Hepatocyte (in vitro differentiated cells): Measurements from ENCODE around the gene ZSCAN10. TPM values are rescaled to one million over a fixed set of nuclear protein-coding genes. Genes with fewer than 3 reads are reported as not detected.
"Not testable (repeated sequence)": the region's sequence is repeated elsewhere in the genome, so short reads cannot be mapped to it uniquely, and the experiment has no call there.

Experiments used
- DNase-seq: peaks from one replicate; pipeline ENCODE4 v3.0.0-alpha.2; 2016; ENCODE audit warnings: low spot score
- H2AFZ ChIP-seq: fragments of 200-600 bp; sonication (generic); 2 replicates; pipeline ENCODE4 v1.6.0; 2016; ENCODE audit warnings: antibody characterized with exemption, mild to moderate bottlenecking
- H3K27ac ChIP-seq: fragments of 200-600 bp; sonication (generic); 2 replicates; pipeline ENCODE4 v1.5.1; 2016; ENCODE audit warnings: mild to moderate bottlenecking
- H3K27me3 ChIP-seq: fragments of 200-600 bp; sonication (generic); 2 replicates; pipeline ENCODE4 v1.6.1; 2016
- H3K36me3 ChIP-seq: fragments of 200-600 bp; sonication (generic); replicated peaks from 2 replicates; pipeline ENCODE4 v1.5.1; 2016; ENCODE audit warnings: low read depth; ENCODE audit not compliant: insufficient read depth
- H3K4me1 ChIP-seq: fragments of 200-600 bp; sonication (generic); 2 replicates; pipeline ENCODE4 v1.5.1; 2016; ENCODE audit warnings: mild to moderate bottlenecking, moderate library complexity; ENCODE audit not compliant: insufficient read depth
- H3K4me2 ChIP-seq: fragments of 200-600 bp; sonication (generic); 2 replicates; pipeline ENCODE4 v1.6.0; 2016
- H3K4me3 ChIP-seq: fragments of 200-600 bp; sonication (generic); 2 replicates; pipeline ENCODE4 v1.5.1; 2016; ENCODE audit warnings: mild to moderate bottlenecking
- H3K79me2 ChIP-seq: fragments of 200-600 bp; sonication (generic); 2 replicates; pipeline ENCODE4 v1.6.0; 2017; ENCODE audit warnings: mild to moderate bottlenecking
- H3K9me2 ChIP-seq: fragments of 200-600 bp; sonication (generic); replicated peaks from 2 replicates; pipeline ENCODE4 v1.6.0; 2017; ENCODE audit warnings: mild to moderate bottlenecking; ENCODE audit not compliant: insufficient read depth
- H3K9me3 ChIP-seq: fragments of 200-600 bp; sonication (generic); 2 replicates; pipeline ENCODE4 v1.5.1; 2016; ENCODE audit warnings: low read depth, mild to moderate bottlenecking
- H4K20me1 ChIP-seq: fragments of 200-600 bp; sonication (generic); 2 replicates; pipeline ENCODE4 v1.6.0; 2016; ENCODE audit warnings: mild to moderate bottlenecking; ENCODE audit not compliant: insufficient read depth, poor library complexity, severe bottlenecking
- EZH2 ChIP-seq: fragments of 200-600 bp; sonication (generic); IDR thresholded peaks from 2 replicates; pipeline ENCODE4 v1.6.1; 2016; ENCODE audit warnings: antibody characterized with exemption, mild to moderate bottlenecking, borderline replicate concordance
- EZH2phosphoT487 ChIP-seq: fragments of 200-600 bp; sonication (generic); IDR thresholded peaks from one replicate; pipeline ENCODE4 v1.6.1; 2018; ENCODE audit warnings: antibody characterized with exemption, mild to moderate bottlenecking, low read depth, moderate library complexity; ENCODE audit not compliant: unreplicated experiment, severe bottlenecking
- WGBS: methylation state at CpG from one replicate; pipeline ENCODE4 v1.1.6; 2016; ENCODE audit warnings: low lambda C conversion rate; ENCODE audit errors: missing lambda C conversion rate; 5-methylcytosine and 5-hydroxymethylcytosine counted together
- polyA plus RNA-seq: library from polyadenylated mRNA; unstranded; fragments of >200 nt; fragmentation: Nextera tagmentation; extraction: Ambion mirVana; gene quantifications from 2 replicates; pipeline ENCODE4 v1.2.1, GENCODE V29; 2016
- total RNA-seq: library from RNA; depleted of rRNA; stranded (reverse); fragments of >200 nt; gene quantifications from 2 replicates; pipeline ENCODE4 v1.2.3, GENCODE V29; 2014
- TF ChIP-seq, protein P1 (sequence below): fragments of 200-600 bp; sonication (generic); IDR thresholded peaks from 2 replicates; pipeline ENCODE4 v1.5.1; 2016; ENCODE audit warnings: antibody characterized with exemption, mild to moderate bottlenecking; ENCODE audit not compliant: poor library complexity

ZSCAN10 gene
- total and polyA plus RNA-seq, 2 experiments from 2014 or later, result not detected

DNA sequence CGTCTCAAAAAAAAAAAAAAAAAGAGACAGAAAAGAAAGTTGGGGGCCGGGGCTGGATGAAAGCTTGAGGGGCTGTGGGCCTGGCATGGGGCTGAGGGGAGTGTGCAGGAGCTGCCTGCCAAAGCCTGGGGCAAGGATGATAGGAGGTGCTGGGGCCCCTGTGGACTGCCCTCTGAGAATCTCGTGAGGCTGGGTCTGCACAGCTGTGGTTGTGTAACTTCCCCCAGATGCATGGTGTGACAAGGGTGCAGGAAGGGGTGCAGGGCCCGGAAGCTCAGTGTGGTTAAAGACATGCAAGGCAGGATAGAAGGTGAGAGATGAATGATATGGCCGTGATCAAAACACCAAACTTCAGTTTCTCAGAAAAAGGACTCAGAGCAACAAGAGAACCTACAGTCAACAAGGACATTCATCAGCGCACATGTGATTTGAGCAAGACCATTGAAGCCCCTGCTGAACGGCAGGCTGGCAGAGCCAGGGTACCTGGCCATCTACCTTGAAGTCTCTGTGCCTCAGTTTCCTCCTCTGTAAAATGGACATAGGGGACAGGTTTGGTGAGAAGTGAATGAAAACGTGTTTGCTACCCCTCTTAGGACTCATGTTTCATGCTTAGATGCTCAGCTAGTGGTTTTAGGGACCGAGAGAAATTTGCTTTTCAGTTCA, 24.1 kb downstream of the ZSCAN10 start:
- Histone ChIP-seq H3K9me2 (no peaks in the 10 kb centered on the region), H3K4me2 (no peak overlapping the region), H3K9me3 (no peaks in the 10 kb centered on the region), H3K36me3 (no peaks in the 10 kb centered on the region), H3K4me3 (no peak overlapping the region), H3K27ac (no peak overlapping the region), H3K4me1 (no peaks in the 10 kb centered on the region), H4K20me1 (no peaks in the 10 kb centered on the region), H3K79me2 (no peaks in the 10 kb centered on the region), H2AFZ (no peak overlapping the region), H3K27me3 (no peaks in the 10 kb centered on the region)
- TF ChIP-seq EZH2, result no peak
- TF ChIP-seq, protein P1, sequence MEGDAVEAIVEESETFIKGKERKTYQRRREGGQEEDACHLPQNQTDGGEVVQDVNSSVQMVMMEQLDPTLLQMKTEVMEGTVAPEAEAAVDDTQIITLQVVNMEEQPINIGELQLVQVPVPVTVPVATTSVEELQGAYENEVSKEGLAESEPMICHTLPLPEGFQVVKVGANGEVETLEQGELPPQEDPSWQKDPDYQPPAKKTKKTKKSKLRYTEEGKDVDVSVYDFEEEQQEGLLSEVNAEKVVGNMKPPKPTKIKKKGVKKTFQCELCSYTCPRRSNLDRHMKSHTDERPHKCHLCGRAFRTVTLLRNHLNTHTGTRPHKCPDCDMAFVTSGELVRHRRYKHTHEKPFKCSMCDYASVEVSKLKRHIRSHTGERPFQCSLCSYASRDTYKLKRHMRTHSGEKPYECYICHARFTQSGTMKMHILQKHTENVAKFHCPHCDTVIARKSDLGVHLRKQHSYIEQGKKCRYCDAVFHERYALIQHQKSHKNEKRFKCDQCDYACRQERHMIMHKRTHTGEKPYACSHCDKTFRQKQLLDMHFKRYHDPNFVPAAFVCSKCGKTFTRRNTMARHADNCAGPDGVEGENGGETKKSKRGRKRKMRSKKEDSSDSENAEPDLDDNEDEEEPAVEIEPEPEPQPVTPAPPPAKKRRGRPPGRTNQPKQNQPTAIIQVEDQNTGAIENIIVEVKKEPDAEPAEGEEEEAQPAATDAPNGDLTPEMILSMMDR, result no peak
- TF ChIP-seq EZH2phosphoT487, result no peak
- WGBS, result 73% methylated on average over 7 of the region's 9 CpGs
- no peak for DNase-seq

DNA sequence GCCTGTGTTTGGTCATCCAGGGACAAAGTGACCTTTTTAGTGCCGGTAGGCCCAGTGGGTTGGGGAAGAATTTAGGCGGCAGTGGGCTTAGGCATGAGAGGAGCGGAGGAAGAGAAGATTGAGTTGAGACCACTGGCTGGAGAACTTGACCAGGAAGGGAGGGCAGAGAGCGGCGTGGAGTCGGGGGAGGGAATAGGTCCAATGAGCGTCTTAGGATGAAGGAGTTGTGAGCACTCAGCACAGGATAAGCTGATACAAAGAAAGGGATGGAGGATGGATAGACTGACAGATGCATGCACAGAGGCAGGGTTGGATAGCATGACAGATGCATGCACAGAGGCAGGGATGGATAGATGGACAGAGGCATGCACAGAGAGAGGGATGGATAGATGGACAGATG, 25.6 kb downstream of the ZSCAN10 start:
- no peak overlapping the region for H3K4me2 ChIP-seq
- TF ChIP-seq EZH2, result no peak
- TF ChIP-seq, protein P1, result no peak
- TF ChIP-seq EZH2phosphoT487, result no peak
- no peaks in the 10 kb centered on the region for H3K9me2 ChIP-seq
- no peak for DNase-seq
- H3K36me3 ChIP-seq, result no peaks in the 10 kb centered on the region
- no peak overlapping the region for H3K4me3 ChIP-seq
- no peaks in the 10 kb centered on the region for H3K4me1 ChIP-seq
- H3K79me2 ChIP-seq, result no peaks in the 10 kb centered on the region
- no peak overlapping the region for H2AFZ ChIP-seq
- H3K27ac ChIP-seq, result no peak overlapping the region
- no peaks in the 10 kb centered on the region for H4K20me1 ChIP-seq
- no peaks in the 10 kb centered on the region for H3K9me3 ChIP-seq
- 89% methylated on average over 7 of the region's 7 CpGs for WGBS
- no peaks in the 10 kb centered on the region for H3K27me3 ChIP-seq

DNA sequence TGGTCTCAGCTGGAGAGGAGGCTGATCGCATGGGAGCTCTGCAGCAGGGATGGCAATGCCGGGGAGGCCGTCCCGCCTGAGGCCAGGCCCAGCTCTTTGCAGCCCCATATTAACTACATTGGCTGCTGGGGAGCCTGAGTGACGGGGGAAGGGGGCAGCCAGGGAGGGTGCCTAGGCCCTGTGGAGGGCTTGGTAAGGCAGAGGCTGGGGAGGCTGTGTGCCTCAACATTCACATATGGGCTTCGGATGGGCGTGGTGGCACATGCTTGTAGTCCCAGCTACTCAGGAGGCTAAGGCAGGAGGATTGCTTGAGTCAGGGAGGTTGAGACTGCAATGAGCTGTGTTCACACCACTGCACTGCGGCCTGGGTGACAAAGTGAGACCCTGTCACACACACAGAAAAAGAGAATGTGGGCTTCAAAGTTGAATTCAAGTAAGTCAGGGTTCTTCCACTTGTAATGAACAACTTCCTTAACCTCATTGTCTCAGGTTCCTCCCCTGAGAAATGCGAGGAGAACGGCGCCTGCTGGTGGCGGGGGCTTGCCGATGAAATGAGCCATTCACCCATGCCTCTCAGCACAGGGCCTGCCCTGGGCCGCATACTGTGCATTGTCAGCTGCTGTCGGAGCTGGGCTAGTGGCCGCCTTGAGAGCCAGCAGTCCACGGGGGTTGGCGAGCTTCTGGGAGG, 26.4 kb downstream of the ZSCAN10 start:
- H3K4me3 ChIP-seq, H3K9me2 ChIP-seq, H3K79me2 ChIP-seq, DNase-seq, H3K4me1 ChIP-seq, H3K9me3 ChIP-seq, H3K36me3 ChIP-seq, H4K20me1 ChIP-seq, H3K27me3 ChIP-seq, H2AFZ ChIP-seq, H3K4me2 ChIP-seq, H3K27ac ChIP-seq: not testable (repeated sequence)
- WGBS, result 64% methylated on average over 11 of the region's 18 CpGs

DNA sequence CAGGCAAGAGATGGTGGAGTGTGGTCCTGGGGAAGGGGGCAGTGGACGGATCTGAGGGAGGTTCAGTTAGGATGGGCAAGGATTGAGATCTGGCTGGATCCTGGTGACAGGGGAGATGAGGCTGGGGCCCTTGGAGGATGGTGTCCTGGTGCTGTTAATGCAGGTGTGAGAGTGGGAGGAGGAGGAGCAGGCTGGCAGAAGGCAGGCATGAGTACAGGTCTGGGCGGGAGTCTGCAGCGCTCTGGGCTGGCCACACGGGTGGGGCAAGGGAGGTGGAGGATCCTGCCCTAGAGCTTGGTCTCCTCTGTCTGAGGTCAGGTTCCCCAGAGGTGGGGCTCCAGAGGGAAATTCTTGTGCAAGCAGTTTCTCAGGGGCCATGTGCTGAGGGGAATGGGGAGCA, 26.9 kb downstream of the ZSCAN10 start:
- not testable (repeated sequence) for H3K4me2 ChIP-seq, H3K79me2 ChIP-seq, H3K36me3 ChIP-seq, H3K9me2 ChIP-seq, H3K4me3 ChIP-seq, H4K20me1 ChIP-seq, DNase-seq, H2AFZ ChIP-seq, H3K9me3 ChIP-seq, H3K27ac ChIP-seq, H3K4me1 ChIP-seq, H3K27me3 ChIP-seq
- 64% methylated on average over 4 of the region's 4 CpGs for WGBS
